ENCODE data around the gene CENPB.
A peak's percentile ranks its signal among the peaks of the same experiment; 100 is the strongest.

Gene CENPB

GRCh38 chr20:3744037-3744436 lies 42.5 kb downstream of the CENPB start:
- H3K9me3 ChIP-seq (ENCODE audit: control insufficient read depth, low read length), result no peaks in the 10 kb centered on the region
- H3K4me3 ChIP-seq (ENCODE audit: low read depth, low read length), result no peak overlapping the region
- peaks cover 27% of the 10 kb centered on the region for H3K4me1 ChIP-seq
- H3K9ac ChIP-seq, result no peak overlapping the region
- TF ChIP-seq, protein P1, sequence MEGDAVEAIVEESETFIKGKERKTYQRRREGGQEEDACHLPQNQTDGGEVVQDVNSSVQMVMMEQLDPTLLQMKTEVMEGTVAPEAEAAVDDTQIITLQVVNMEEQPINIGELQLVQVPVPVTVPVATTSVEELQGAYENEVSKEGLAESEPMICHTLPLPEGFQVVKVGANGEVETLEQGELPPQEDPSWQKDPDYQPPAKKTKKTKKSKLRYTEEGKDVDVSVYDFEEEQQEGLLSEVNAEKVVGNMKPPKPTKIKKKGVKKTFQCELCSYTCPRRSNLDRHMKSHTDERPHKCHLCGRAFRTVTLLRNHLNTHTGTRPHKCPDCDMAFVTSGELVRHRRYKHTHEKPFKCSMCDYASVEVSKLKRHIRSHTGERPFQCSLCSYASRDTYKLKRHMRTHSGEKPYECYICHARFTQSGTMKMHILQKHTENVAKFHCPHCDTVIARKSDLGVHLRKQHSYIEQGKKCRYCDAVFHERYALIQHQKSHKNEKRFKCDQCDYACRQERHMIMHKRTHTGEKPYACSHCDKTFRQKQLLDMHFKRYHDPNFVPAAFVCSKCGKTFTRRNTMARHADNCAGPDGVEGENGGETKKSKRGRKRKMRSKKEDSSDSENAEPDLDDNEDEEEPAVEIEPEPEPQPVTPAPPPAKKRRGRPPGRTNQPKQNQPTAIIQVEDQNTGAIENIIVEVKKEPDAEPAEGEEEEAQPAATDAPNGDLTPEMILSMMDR (IDR thresholded peaks at IDR 0.05), result no peak
- H3K27ac ChIP-seq, result peak overlapping the region; percentile 62
- no peak overlapping the region for H3K4me2 ChIP-seq (ENCODE audit: low read length)
- H3K27me3 ChIP-seq (ENCODE audit: control insufficient read depth, insufficient read depth, low read length), result no peaks in the 10 kb centered on the region
- no peaks in the 10 kb centered on the region for H3K79me2 ChIP-seq
- H2AFZ ChIP-seq, result peak overlapping the region; percentile 86
- H3K36me3 ChIP-seq (ENCODE audit: control insufficient read depth, insufficient read depth, low read length), result no peaks in the 10 kb centered on the region

DNA sequence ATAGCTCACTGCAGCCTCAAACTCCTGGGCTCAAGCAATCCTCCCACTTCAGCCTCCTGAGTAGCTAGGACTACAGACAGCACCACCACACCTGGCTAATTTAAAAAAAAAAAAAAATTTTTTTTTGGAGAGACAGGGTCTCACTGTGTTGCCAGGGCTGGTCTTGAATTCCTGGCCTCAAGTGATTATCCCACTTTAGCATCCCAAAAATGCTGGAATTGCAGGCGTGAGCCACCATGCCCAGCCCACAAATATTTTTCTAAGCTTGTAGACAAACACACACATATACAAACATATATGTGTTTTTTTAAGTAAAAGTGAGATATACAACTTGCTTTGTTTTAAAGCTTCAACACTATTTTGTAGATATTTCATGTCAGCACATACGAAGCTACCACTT lies 43.3 kb downstream of the CENPB start:
- no peaks in the 10 kb centered on the region for H3K9me3 ChIP-seq (ENCODE audit: control insufficient read depth, low read length)
- H3K27me3 ChIP-seq (ENCODE audit: control insufficient read depth, insufficient read depth, low read length), result no peaks in the 10 kb centered on the region
- H3K4me1 ChIP-seq, result peaks cover 34% of the 10 kb centered on the region
- no peak overlapping the region for H3K9ac ChIP-seq
- TF ChIP-seq, protein P1 (IDR thresholded peaks at IDR 0.05), result no peak
- H3K79me2 ChIP-seq, result no peaks in the 10 kb centered on the region
- no peaks in the 10 kb centered on the region for H3K36me3 ChIP-seq (ENCODE audit: control insufficient read depth, insufficient read depth, low read length)
- H3K4me3 ChIP-seq (ENCODE audit: low read depth, low read length), result no peak overlapping the region
- no peak overlapping the region for H3K4me2 ChIP-seq (ENCODE audit: low read length)
- H3K27ac ChIP-seq, result no peak overlapping the region
- no peak overlapping the region for H2AFZ ChIP-seq

- Histone ChIP-seq H3K36me3 (ENCODE audit: control insufficient read depth, insufficient read depth, low read length) (no peaks in the 10 kb centered on the region), H3K9ac (no peak overlapping the region), H3K4me1 (peaks cover 44% of the 10 kb centered on the region), H3K9me3 (ENCODE audit: control insufficient read depth, low read length) (no peaks in the 10 kb centered on the region), H3K79me2 (no peaks in the 10 kb centered on the region), H3K27ac (no peak overlapping the region), H3K27me3 (ENCODE audit: control insufficient read depth, insufficient read depth, low read length) (no peaks in the 10 kb centered on the region), H2AFZ (no peak overlapping the region), H3K4me3 (ENCODE audit: low read depth, low read length) (no peak overlapping the region), H3K4me2 (ENCODE audit: low read length) (no peak overlapping the region)
- TF ChIP-seq, protein P1 (IDR thresholded peaks at IDR 0.05), result no peak
These were observed 44.6 kb downstream of the CENPB start for GRCh38 chr20:3741836-3742458.

DNA sequence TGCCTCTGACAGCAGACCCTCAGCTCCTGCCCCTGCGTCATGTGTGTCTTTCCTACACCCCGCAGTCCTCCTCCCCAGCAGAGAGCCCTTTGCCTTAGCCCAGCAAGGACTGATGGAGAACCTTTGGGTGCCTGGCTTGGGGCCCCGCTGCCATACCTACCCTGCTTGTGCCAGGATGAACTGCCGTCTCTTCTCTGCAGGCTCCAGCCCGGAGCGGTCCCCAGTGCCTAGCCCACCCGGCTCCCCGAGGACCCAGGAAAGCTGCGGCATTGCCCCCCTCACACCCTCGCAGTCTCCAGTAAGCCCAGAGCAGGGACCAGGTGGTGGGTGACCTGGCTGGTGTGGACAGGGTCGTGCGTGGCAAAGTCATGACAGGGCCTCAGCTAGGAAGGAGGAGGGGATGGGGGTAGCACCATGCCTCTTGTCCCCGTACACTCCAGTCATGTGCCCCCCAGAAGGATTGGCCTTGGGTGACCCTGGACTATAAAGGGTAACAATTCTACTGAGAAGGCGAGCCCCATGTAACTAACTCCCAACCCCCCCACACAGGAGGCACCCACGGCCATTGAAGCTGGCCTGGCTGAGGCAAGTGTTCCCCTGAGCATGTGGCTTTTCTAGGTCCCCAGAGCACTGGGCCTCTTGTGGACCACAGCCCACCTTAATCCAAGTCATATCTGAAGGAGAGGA lies 45.8 kb downstream of the CENPB start:
- Histone ChIP-seq H3K27ac (peak overlapping the region; percentile 42), H3K9me3 (ENCODE audit: control insufficient read depth, low read length) (no peaks in the 10 kb centered on the region), H3K4me2 (ENCODE audit: low read length) (no peak overlapping the region), H3K4me3 (ENCODE audit: low read depth, low read length) (no peak overlapping the region), H3K79me2 (no peaks in the 10 kb centered on the region), H2AFZ (no peak overlapping the region), H3K9ac (no peak overlapping the region), H3K27me3 (ENCODE audit: control insufficient read depth, insufficient read depth, low read length) (no peaks in the 10 kb centered on the region), H3K36me3 (ENCODE audit: control insufficient read depth, insufficient read depth, low read length) (no peaks in the 10 kb centered on the region), H3K4me1 (peaks cover 41% of the 10 kb centered on the region)
- TF ChIP-seq, protein P1 (IDR thresholded peaks at IDR 0.05), result no peak
